ENCODE results near the gene MAGI3.

The MAGI3 gene

GRCh38 chr1:113429461-113430153 is 39.3 kb downstream of the MAGI3 start:
- Histone ChIP-seq H3K27me3 (ENCODE audit: control insufficient read depth, insufficient read depth, low read length) (no peaks in the 10 kb centered on the region), H3K4me1 (ENCODE audit: control insufficient read depth, insufficient read depth, low read length) (no peaks in the 10 kb centered on the region), H3K9me3 (ENCODE audit: control insufficient read depth, insufficient read depth, low read length) (no peaks in the 10 kb centered on the region), H3K4me3 (ENCODE audit: low read depth, low read length) (no peak overlapping the region), H3K9ac (ENCODE audit: low read depth, low read length) (no peak overlapping the region), H3K36me3 (ENCODE audit: control insufficient read depth, insufficient read depth, low read length) (no peaks in the 10 kb centered on the region)

GRCh38 chr1:113433184-113433583 is 42.9 kb downstream of the MAGI3 start:
- Histone ChIP-seq H3K9me3 (ENCODE audit: control insufficient read depth, insufficient read depth, low read length) (no peaks in the 10 kb centered on the region), H3K4me3 (ENCODE audit: low read depth, low read length) (no peak overlapping the region), H3K4me1 (ENCODE audit: control insufficient read depth, insufficient read depth, low read length) (no peaks in the 10 kb centered on the region), H3K27me3 (ENCODE audit: control insufficient read depth, insufficient read depth, low read length) (no peaks in the 10 kb centered on the region), H3K36me3 (ENCODE audit: control insufficient read depth, insufficient read depth, low read length) (no peaks in the 10 kb centered on the region), H3K9ac (ENCODE audit: low read depth, low read length) (no peak overlapping the region)

- H3K4me1 ChIP-seq (ENCODE audit: control insufficient read depth, insufficient read depth, low read length): no peaks in the 10 kb centered on the region
- no peak overlapping the region for H3K9ac ChIP-seq (ENCODE audit: low read depth, low read length)
- no peak overlapping the region for H3K4me3 ChIP-seq (ENCODE audit: low read depth, low read length)
- H3K9me3 ChIP-seq (ENCODE audit: control insufficient read depth, insufficient read depth, low read length): no peaks in the 10 kb centered on the region
- H3K36me3 ChIP-seq (ENCODE audit: control insufficient read depth, insufficient read depth, low read length): no peaks in the 10 kb centered on the region
- no peaks in the 10 kb centered on the region for H3K27me3 ChIP-seq (ENCODE audit: control insufficient read depth, insufficient read depth, low read length)
Measured at GRCh38 chr1:113434081-113434873, 44.0 kb downstream of the MAGI3 start.

- Histone ChIP-seq H3K9ac (ENCODE audit: low read depth, low read length) (no peak overlapping the region), H3K36me3 (ENCODE audit: control insufficient read depth, insufficient read depth, low read length) (no peaks in the 10 kb centered on the region), H3K9me3 (ENCODE audit: control insufficient read depth, insufficient read depth, low read length) (no peaks in the 10 kb centered on the region), H3K4me1 (ENCODE audit: control insufficient read depth, insufficient read depth, low read length) (no peaks in the 10 kb centered on the region), H3K4me3 (ENCODE audit: low read depth, low read length) (no peak overlapping the region), H3K27me3 (ENCODE audit: control insufficient read depth, insufficient read depth, low read length) (no peaks in the 10 kb centered on the region)
Measured at GRCh38 chr1:113434874-113435175, 44.5 kb downstream of the MAGI3 start.

GRCh38 chr1:113437554-113438341 is 47.4 kb downstream of the MAGI3 start:
- no peak overlapping the region for H3K4me3 ChIP-seq (ENCODE audit: low read depth, low read length)
- no peaks in the 10 kb centered on the region for H3K4me1 ChIP-seq (ENCODE audit: control insufficient read depth, insufficient read depth, low read length)
- H3K36me3 ChIP-seq (ENCODE audit: control insufficient read depth, insufficient read depth, low read length): no peaks in the 10 kb centered on the region
- no peak overlapping the region for H3K9ac ChIP-seq (ENCODE audit: low read depth, low read length)
- no peaks in the 10 kb centered on the region for H3K27me3 ChIP-seq (ENCODE audit: control insufficient read depth, insufficient read depth, low read length)
- no peaks in the 10 kb centered on the region for H3K9me3 ChIP-seq (ENCODE audit: control insufficient read depth, insufficient read depth, low read length)

GRCh38 chr1:113438505-113439276 is 48.4 kb downstream of the MAGI3 start:
- Histone ChIP-seq H3K4me3 (ENCODE audit: low read depth, low read length) (no peak overlapping the region), H3K27me3 (ENCODE audit: control insufficient read depth, insufficient read depth, low read length) (no peaks in the 10 kb centered on the region), H3K9ac (ENCODE audit: low read depth, low read length) (no peak overlapping the region), H3K9me3 (ENCODE audit: control insufficient read depth, insufficient read depth, low read length) (no peaks in the 10 kb centered on the region), H3K36me3 (ENCODE audit: control insufficient read depth, insufficient read depth, low read length) (no peaks in the 10 kb centered on the region), H3K4me1 (ENCODE audit: control insufficient read depth, insufficient read depth, low read length) (no peaks in the 10 kb centered on the region)

- Histone ChIP-seq H3K9me3 (ENCODE audit: control insufficient read depth, insufficient read depth, low read length) (no peaks in the 10 kb centered on the region), H3K27me3 (ENCODE audit: control insufficient read depth, insufficient read depth, low read length) (no peaks in the 10 kb centered on the region), H3K9ac (ENCODE audit: low read depth, low read length) (no peak overlapping the region), H3K36me3 (ENCODE audit: control insufficient read depth, insufficient read depth, low read length) (no peaks in the 10 kb centered on the region), H3K4me1 (ENCODE audit: control insufficient read depth, insufficient read depth, low read length) (no peaks in the 10 kb centered on the region), H3K4me3 (ENCODE audit: low read depth, low read length) (no peak overlapping the region)
Measured at GRCh38 chr1:113439277-113439670, 49.0 kb downstream of the MAGI3 start.

- no peaks in the 10 kb centered on the region for H3K27me3 ChIP-seq (ENCODE audit: control insufficient read depth, insufficient read depth, low read length)
- no peaks in the 10 kb centered on the region for H3K36me3 ChIP-seq (ENCODE audit: control insufficient read depth, insufficient read depth, low read length)
- H3K9ac ChIP-seq (ENCODE audit: low read depth, low read length): no peak overlapping the region
- H3K9me3 ChIP-seq (ENCODE audit: control insufficient read depth, insufficient read depth, low read length): no peaks in the 10 kb centered on the region
- no peaks in the 10 kb centered on the region for H3K4me1 ChIP-seq (ENCODE audit: control insufficient read depth, insufficient read depth, low read length)
- H3K4me3 ChIP-seq (ENCODE audit: low read depth, low read length): no peak overlapping the region
Measured at GRCh38 chr1:113442131-113442530, 51.8 kb downstream of the MAGI3 start.

- Histone ChIP-seq H3K36me3 (ENCODE audit: control insufficient read depth, insufficient read depth, low read length) (no peaks in the 10 kb centered on the region), H3K27me3 (ENCODE audit: control insufficient read depth, insufficient read depth, low read length) (no peaks in the 10 kb centered on the region), H3K4me3 (ENCODE audit: low read depth, low read length) (no peak overlapping the region), H3K4me1 (ENCODE audit: control insufficient read depth, insufficient read depth, low read length) (no peaks in the 10 kb centered on the region), H3K9me3 (ENCODE audit: control insufficient read depth, insufficient read depth, low read length) (no peaks in the 10 kb centered on the region), H3K9ac (ENCODE audit: low read depth, low read length) (no peak overlapping the region)
Measured at GRCh38 chr1:113444857-113445256, 54.5 kb downstream of the MAGI3 start.

- H3K9me3 ChIP-seq (ENCODE audit: control insufficient read depth, insufficient read depth, low read length): no peaks in the 10 kb centered on the region
- no peaks in the 10 kb centered on the region for H3K36me3 ChIP-seq (ENCODE audit: control insufficient read depth, insufficient read depth, low read length)
- peaks cover 5% of the 10 kb centered on the region for H3K4me1 ChIP-seq (ENCODE audit: control insufficient read depth, insufficient read depth, low read length)
- H3K27me3 ChIP-seq (ENCODE audit: control insufficient read depth, insufficient read depth, low read length): no peaks in the 10 kb centered on the region
- H3K4me3 ChIP-seq (ENCODE audit: low read depth, low read length): no peak overlapping the region
- H3K9ac ChIP-seq (ENCODE audit: low read depth, low read length): no peak overlapping the region
Measured at GRCh38 chr1:113451710-113452109, 61.4 kb downstream of the MAGI3 start.

GRCh38 chr1:113452921-113453770 is 62.8 kb downstream of the MAGI3 start:
- Histone ChIP-seq H3K9ac (ENCODE audit: low read depth, low read length) (no peak overlapping the region), H3K27me3 (ENCODE audit: control insufficient read depth, insufficient read depth, low read length) (no peaks in the 10 kb centered on the region), H3K36me3 (ENCODE audit: control insufficient read depth, insufficient read depth, low read length) (no peaks in the 10 kb centered on the region), H3K4me1 (ENCODE audit: control insufficient read depth, insufficient read depth, low read length) (peaks cover 5% of the 10 kb centered on the region), H3K4me3 (ENCODE audit: low read depth, low read length) (no peak overlapping the region), H3K9me3 (ENCODE audit: control insufficient read depth, insufficient read depth, low read length) (no peaks in the 10 kb centered on the region)

All from iPS-15b (cell line).